Measurements from ENCODE around the gene NTNG1.
A peak's percentile ranks its signal among the peaks of the same experiment; 100 is the strongest.

NTNG1 gene

GRCh38 chr1:107415241-107415640, 274.4 kb downstream of the NTNG1 start:
- DNase-seq = no peak

DNA sequence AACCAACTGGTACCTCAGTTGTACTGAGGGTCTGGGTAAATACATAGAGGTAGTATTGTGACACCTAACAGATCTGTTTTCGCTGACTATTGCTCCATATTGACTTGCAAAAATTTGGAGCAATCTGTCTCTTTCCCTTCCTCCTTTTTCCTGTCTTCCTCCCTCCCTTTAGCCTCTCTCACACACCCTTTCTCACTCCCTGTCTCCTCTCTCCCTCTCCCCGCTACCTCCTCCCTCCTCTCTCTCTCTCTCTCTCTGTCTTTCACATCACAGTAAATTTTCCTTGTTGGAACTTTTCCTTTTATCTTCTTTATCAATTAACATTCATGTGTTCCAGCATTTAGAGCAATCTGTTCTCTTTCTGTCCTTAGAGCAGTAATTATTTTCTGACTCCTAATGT, 278.2 kb downstream of the NTNG1 start:
- no peak for DNase-seq

DNA sequence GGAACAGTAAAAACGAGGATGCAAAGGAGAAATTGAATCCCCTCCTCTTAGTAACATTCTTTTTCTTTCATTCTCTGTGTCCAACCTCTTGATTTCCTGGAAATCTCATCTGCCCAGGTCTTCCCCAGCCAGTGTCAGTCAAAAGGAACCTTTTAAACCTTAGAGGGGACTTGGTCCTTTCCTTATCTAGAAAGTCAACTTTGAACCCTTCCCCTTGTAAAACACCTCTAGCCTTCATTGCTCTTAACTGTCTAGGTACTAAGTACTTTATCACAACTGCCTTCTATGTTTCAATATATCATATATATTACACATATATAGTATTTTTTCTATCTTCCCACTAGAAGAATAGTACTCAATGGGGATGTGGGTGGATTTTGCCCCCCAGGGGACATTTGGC, 282.1 kb downstream of the NTNG1 start:
- no peak for DNase-seq

- peak; percentile 1 for DNase-seq
Observed at GRCh38 chr1:107430540-107431228, 289.8 kb downstream of the NTNG1 start.

DNA sequence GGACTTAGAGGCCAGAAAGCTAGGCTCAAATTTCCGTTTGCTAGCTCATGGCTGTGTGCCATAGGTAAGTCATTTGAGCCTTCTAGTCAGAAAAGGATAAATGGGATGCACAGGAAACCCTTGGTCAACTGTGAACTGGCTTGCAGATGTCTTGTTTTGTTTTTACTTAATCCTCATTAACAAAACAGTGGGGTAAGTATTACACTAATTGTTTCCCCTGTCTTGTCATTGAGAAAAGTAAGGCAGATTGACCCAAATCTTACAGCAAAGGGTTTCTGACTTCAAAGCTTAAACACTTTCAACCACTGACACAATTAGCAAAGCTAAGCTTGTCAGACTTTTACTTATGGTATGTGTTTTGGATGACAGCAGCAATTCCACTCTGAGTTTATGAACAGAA, 291.3 kb downstream of the NTNG1 start:
- DNase-seq = no peak

- DNase-seq = no peak
Observed at GRCh38 chr1:107433068-107433467, 292.2 kb downstream of the NTNG1 start.

GRCh38 chr1:107433635-107434360, 293.0 kb downstream of the NTNG1 start:
- no peak for DNase-seq

GRCh38 chr1:107434361-107434693, 293.5 kb downstream of the NTNG1 start:
- DNase-seq = no peak

GRCh38 chr1:107436552-107437241, 295.9 kb downstream of the NTNG1 start:
- no peak for DNase-seq

GRCh38 chr1:107439567-107439966, 298.7 kb downstream of the NTNG1 start:
- no peak for DNase-seq

GRCh38 chr1:107442551-107442950, 301.7 kb downstream of the NTNG1 start:
- no peak for DNase-seq

- DNase-seq = no peak
Observed at GRCh38 chr1:107443027-107443426, 302.2 kb downstream of the NTNG1 start.

DNA sequence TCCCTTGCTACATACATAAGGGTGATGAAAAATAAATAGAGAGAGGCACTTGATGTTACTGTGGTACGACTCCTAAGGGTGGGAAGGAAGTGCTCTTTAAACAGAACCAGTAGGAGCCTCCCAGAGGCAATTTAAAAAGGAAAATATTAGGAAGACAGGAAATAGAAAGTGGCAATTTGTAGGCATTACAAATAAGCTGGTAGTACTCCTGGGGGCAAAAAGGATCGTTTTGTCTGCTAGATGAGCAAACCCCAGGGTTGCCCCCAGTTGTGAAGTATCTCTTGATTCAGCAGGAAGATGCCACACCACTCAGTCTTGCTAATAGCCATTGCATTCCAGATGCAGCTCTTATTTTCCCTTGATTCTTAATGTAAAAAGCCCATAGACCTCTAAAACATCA, 303.0 kb downstream of the NTNG1 start:
- DNase-seq = no peak

DNA sequence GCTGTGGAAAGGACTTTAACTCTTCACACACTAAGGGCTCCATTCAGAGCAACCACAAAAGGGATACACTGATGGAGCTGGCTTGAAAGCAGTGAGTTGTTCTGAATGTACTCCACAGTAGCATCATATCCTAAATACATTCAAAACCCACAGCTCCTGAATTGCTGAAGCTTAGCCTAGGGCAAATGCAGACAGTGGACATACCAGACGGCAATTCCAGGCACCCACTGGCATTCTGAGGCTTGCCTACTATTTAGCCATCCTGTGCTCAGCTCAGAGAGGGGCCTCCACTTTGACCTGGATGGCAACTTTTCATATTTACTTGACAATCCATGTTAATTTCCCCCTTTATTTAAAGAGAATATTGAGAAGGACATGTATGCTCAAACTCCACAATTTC, 303.5 kb downstream of the NTNG1 start:
- DNase-seq = no peak

GRCh38 chr1:107449326-107449725, 308.5 kb downstream of the NTNG1 start:
- no peak for DNase-seq

- DNase-seq = no peak
Observed at GRCh38 chr1:107450899-107451664, 310.2 kb downstream of the NTNG1 start.

DNA sequence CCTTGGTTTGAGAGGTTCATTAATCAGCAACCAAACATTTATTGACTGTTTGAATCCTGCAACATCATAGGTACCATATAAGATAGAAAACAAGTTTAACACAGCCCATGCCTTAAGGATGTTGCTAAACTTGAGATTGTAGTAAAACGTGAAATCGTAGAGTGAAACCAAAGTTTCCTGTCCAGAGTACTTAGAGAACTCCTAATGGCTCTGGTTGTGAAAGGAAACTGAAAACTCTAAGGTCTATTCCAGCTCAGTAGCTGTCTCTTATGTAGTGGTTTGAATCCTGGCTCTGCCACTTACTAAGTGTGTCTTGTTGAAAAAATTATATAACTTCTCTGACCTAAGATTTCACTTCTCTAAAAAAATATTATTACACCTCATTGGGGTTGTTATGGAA, 310.9 kb downstream of the NTNG1 start:
- no peak for DNase-seq

DNA sequence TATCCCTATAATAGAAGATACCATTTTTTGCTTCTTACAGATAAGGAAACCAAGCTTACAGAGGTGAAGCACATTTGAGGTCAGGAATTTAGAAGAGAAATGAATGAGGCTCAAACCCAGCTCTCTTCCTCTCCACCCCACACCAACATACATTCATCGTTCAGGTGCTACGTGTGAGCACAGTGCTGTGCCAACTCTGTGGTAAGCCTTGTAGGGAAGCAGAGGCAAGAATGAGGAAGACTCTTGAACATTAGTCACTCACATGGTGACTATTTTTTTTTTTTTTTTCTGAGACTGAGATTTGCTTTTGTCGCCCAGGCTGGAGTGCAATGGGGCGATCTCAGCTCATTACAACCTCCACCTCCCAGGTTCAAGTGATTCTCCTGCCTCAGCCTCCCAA, 314.0 kb downstream of the NTNG1 start:
- DNase-seq = no peak

GRCh38 chr1:107457989-107458388, 317.1 kb downstream of the NTNG1 start:
- DNase-seq = no peak

GRCh38 chr1:107459204-107459904, 318.5 kb downstream of the NTNG1 start:
- no peak for DNase-seq

DNA sequence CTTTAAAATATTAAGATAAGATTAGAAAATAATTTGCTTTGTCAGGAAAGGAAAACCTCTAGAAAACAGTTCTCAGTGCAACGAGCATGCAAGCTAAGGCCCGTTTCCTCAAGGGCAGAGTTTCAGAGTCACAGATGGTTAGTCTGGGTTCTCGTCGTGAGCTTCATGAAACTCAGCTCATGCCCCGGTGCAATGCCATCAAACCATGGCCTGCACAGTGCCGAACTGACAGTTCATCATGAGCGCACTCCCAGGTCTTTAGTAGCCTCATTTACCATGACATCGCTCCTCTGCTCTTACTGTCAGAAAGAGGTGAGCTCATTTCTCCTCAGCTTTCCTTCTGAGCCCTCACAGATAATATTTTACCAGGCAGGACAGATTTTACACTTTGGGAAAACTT, 319.2 kb downstream of the NTNG1 start:
- DNase-seq = no peak

- DNase-seq = no peak
Observed at GRCh38 chr1:107464827-107465226, 324.0 kb downstream of the NTNG1 start.

DNA sequence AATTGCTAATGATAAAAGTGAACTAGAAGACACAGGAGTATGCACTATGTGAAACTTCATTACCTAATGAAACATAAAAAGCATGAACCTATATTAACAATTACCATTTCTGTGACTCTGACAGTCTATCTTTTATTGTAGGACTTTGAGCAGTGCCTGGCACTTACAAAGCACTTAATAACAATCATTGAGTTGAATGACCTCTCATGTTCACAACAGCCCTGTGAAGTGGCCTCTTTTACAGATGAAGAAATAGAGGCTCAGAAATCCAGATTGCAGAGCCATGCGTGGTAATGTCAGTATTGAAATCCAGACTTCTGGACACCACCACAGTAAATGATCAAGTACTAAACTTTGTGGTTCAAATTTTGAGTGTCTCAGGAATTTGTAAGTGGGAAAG, 326.4 kb downstream of the NTNG1 start:
- no peak for DNase-seq

Measured in HCEC 1CT (cell line).